GM18499 (cell line): ENCODE measurements around the gene FYN.

Experiments used
- ATAC-seq: cut with Tn5 transposase; IDR thresholded peaks from one replicate; pipeline ENCODE4 v1.9.1; 2021; ENCODE audit warnings: moderate number of reproducible peaks; ENCODE audit not compliant: insufficient read depth, unreplicated experiment

The FYN gene

GRCh38 chr6:111718326-111718725, 154.9 kb downstream of the FYN start:
- ATAC-seq = no peak

GRCh38 chr6:111717621-111718020, 155.6 kb downstream of the FYN start:
- no peak for ATAC-seq

DNA sequence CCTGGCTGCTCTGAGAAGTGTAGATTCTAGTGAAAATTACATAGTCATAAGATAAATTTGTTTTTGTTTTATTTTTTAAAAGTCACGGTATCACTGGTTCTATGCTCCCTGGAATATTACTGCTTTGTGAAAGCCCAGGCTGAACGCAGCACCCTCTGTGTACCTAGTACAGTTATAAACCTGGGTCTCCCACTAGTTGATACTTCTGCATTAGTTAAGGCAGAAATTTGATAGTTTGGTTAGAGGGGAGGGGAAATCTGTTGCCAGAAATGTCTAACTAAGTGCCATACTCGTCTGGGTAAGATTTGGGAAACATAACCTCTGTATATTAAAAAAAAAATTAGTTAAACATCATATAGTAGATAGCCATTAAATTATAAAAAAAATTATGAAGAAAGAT, 156.9 kb downstream of the FYN start:
- no peak for ATAC-seq

- no peak for ATAC-seq
Observed at GRCh38 chr6:111715321-111715720, 157.9 kb downstream of the FYN start.

GRCh38 chr6:111714416-111715270, 158.6 kb downstream of the FYN start:
- ATAC-seq = no peak

- ATAC-seq = no peak
Observed at GRCh38 chr6:111713811-111714210, 159.4 kb downstream of the FYN start.

DNA sequence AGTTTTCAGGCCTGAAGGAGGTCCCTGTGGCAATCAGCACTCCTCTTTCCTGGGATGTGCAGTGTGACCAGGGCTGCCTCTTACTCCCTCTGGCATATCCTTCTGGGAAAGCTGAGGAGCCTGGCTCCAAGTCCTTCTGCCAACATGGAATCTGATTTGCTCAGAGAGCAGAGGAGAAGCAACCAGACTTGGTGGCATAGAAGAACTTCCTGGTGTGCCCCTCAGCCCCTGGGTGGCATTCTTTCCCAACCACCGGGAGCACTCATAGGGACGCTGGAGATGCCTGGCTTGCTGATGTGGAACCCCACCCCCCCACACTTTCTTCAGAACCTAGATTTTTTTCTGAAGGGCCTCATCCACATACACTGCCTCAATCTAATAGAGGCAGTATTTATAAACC, 160.0 kb downstream of the FYN start:
- no peak for ATAC-seq

GRCh38 chr6:111711984-111712752, 161.1 kb downstream of the FYN start:
- ATAC-seq = no peak

DNA sequence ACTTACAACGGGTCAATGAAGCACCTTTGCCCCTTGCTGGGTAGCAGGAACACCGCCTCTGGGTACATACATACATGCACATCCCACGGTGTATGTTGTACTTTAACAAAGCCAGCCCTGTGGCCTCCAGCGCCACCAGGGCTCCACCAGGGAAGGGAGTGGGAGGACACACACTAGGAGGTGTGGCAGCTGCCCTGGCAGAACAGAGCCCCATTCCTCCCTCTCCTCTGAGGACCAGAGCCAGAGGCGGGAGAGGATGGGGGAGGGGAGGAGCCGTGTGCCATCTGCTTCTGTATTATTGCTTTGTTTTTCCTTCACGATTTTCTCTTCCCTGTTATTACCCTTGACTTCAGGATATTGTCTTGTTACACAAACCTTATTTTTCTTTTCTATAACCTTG, 161.8 kb downstream of the FYN start:
- ATAC-seq = no peak

DNA sequence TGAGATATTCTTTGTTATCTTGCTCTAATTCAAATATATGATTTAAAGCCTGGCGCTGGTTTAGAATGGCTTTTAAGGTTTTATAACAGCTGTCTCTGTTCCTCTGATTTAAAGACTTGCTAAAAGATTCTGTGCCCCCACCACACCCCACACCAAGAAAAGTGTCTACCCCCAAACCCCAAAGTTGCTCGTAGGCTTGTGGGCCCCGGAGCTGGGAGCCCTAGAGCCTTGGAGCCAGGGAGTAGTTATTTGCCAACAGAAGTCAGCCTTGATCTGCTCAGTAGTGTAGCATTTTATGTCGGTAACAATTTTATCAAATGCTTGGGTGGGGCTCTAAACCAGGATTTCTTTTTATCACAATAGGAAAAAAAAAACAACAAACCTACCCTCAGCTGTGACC, 162.3 kb downstream of the FYN start:
- no peak for ATAC-seq

GRCh38 chr6:111710439-111710838, 162.8 kb downstream of the FYN start:
- no peak for ATAC-seq

DNA sequence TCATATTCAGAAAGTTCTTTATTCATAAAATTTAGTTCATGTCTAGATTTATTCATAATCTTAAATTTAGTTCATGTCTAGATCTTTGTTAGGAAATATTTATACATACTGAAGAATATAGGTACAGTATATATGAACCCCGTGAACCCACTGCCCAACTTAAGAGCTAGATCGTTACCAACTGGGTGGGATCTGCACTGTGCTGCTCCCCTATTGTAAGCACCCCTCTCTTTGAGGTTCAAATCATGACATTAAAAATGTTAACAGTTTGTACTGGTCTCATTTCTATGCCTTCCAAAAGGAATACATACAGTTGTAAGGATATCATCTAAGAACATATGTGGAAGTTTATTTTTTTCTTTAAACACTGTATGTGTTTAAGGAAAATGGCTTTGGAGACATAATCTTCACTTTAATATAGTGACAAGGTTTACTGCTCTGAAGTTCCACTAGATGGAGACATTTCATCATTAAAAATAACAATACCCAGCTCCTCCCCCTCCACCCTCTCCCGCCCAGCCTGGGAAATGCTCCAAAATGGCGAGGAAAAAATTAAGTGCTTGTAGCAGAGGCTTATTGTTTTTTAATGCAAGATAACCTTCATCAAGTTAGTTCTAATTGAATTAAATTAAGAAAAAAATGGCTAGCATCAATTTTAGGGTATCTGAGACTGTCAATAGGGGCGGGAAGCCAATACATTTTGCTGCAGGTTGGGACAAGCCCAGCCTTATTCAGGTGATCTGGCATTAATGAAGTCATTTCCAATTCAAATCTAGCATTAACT, 163.4 kb downstream of the FYN start:
- ATAC-seq = no peak

- no peak for ATAC-seq
Observed at GRCh38 chr6:111709201-111709600, 164.1 kb downstream of the FYN start.

DNA sequence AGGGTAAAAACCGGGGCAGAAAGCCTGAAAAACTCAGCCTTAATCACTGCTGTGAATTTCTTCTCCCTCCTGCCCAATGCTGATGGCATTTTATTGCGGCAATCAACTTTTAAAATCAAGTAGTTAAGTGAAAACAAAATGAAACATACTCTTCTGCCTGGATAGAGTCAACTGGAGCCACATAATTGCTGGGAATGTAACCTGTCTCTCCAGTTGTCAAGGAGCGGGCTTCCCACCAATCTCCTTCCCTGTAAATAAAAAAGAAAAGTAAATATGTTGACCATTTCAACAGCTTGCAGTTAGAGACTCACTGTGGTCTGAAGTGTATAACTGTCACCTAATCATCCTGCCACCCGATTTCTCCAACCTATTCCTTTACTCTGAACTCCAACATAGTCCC, 165.5 kb downstream of the FYN start:
- ATAC-seq = no peak

- no peak for ATAC-seq
Observed at GRCh38 chr6:111706841-111707391, 166.3 kb downstream of the FYN start.

DNA sequence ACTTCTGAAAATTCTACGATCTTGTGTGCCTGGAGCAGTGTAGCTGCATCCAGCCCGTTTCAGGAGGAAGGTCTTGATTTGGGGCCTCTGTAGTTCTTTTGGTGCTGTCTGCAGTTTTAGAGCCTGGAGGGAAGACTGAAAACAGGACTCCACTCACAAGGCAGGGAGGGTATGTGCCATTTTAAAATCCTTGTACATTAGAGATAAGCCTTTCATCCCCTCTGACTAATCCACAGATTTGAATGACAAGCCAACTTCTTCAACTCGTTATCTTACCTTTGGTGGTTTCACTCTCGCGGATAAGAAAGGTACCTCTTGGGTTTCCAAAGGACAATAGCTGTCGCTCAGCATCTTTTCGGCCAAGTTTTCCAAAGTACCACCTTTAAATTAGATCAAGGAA, 169.5 kb downstream of the FYN start:
- ATAC-seq = no peak

DNA sequence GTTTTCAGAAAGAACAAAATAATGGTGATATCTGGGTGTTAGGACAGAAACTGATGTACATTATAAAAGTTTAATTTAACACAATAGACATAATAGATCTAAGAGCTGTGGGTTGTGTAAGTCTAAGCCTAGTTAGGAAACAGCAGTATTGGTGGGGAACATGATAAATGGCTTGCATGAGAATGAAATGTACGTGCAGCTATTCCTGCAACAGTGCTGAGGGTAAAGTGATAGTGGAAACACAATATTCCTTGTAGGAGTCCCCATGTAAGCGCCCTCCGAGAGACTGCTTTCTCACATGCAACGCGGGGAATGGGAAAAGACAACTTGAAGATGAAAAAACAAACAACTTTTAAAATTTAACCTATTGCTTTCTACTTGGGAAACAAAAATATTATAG, 171.0 kb downstream of the FYN start:
- no peak for ATAC-seq

DNA sequence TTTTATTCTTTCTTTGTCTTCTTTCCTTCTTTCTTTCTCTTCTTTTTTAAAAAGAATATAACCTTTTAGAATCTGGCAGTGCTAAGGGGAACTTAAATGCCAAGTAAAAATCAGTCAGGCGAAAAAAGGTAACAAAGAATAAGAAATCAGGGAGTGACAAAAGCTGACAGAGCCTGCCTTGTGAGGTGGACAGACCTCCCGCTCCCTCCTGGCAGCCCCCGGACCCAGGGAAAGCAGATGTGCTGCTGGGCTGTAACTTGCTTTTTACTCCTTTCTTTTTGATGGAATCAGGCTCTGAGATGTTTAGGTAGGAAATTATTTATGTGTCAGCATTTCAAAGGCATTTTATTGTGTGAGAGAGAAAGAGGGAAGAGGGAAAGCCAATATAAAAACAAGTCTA, 172.1 kb downstream of the FYN start:
- no peak for ATAC-seq

- no peak for ATAC-seq
Observed at GRCh38 chr6:111700135-111700690, 173.0 kb downstream of the FYN start.

DNA sequence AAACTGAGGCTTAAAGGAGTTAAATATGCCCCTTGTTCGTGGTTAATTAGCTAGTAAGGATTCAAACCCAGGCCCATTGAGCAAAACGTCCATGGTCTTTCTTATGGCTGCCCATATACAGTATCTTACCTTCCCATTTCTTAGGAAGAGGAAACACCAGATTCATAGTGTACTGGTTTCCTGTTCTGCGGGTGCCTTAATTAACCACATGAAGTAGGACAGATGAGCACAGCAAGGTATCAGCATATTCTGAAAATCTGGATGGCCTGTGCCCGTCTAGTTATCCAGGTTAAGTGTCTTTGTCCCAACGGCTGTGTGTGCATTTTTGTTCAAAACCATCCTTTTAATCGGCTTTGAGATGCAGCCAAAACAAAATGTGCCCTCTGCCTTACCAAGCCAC, 174.1 kb downstream of the FYN start:
- no peak for ATAC-seq
